MCF 10A (cell line): ENCODE data around the gene G3BP1. TPM values are rescaled to one million over a fixed set of nuclear protein-coding genes. Genes with fewer than 3 reads are reported as not detected.
A peak's percentile ranks its signal among the peaks of the same experiment; 100 is the strongest.
"Not testable (repeated sequence)": the region's sequence is repeated elsewhere in the genome, so short reads cannot be mapped to it uniquely, and the experiment has no call there.

ENCODE experiments used
- BruUV-seq: library from RNA; stranded (reverse); fragments of 400-500 nt; replicated peaks from 2 replicates; lab custom pipeline; 2021; lab: Mats Ljungman, UMichigan
- CTCF ChIA-PET: fragments of 300-600 bp; sonication (Branson Sonifier 250); formaldehyde crosslinking; extraction: SDS; loops from one replicate; lab custom pipeline; 2021; ENCODE audit warnings: antibody characterized with exemption, inconsistent platforms; lab: Yijun Ruan, JAX
- POLR2A ChIA-PET: fragments of 300-600, 350-650 bp; sonication (Branson Sonifier 250); formaldehyde crosslinking; extraction: SDS; loops from one replicate; lab custom pipeline; 2020; ENCODE audit warnings: antibody characterized with exemption, inconsistent platforms; lab: Yijun Ruan, JAX
- DNase-seq: peaks from one replicate; pipeline ENCODE4 v3.0.0-alpha.2; 2018; ENCODE audit not compliant: unreplicated experiment
- H3K27ac Mint-ChIP-seq: one replicate; pipeline ENCODE4 v1.8.0; 2022; ENCODE audit warnings: mild to moderate bottlenecking, low read depth, mixed read lengths; ENCODE audit not compliant: unreplicated experiment
- H3K27me3 Mint-ChIP-seq: one replicate; pipeline ENCODE4 v1.8.0; 2022; ENCODE audit warnings: mixed read lengths; ENCODE audit not compliant: insufficient read depth, unreplicated experiment
- H3K36me3 Mint-ChIP-seq: one replicate; pipeline ENCODE4 v1.8.0; 2022; ENCODE audit warnings: mild to moderate bottlenecking, moderate library complexity, mixed read lengths; ENCODE audit not compliant: insufficient read depth, unreplicated experiment
- H3K4me1 Mint-ChIP-seq: one replicate; pipeline ENCODE4 v1.8.0; 2022; ENCODE audit warnings: mixed read lengths; ENCODE audit not compliant: insufficient read depth, unreplicated experiment
- H3K4me3 Mint-ChIP-seq: one replicate; pipeline ENCODE4 v1.8.0; 2022; ENCODE audit warnings: mild to moderate bottlenecking, moderate library complexity, mixed read lengths; ENCODE audit not compliant: unreplicated experiment
- H3K9me3 Mint-ChIP-seq: one replicate; pipeline ENCODE4 v1.8.0; 2022; ENCODE audit warnings: mixed read lengths; ENCODE audit not compliant: unreplicated experiment
- CTCF ChIP-seq: fragments of 200-600 bp; IDR thresholded peaks from one replicate; pipeline ENCODE4 v1.8.0; 2022; ENCODE audit warnings: antibody characterized with exemption, mild to moderate bottlenecking; ENCODE audit not compliant: unreplicated experiment
- intact Hi-C: fragments of 100-400 bp; cut with micrococcal nuclease; formaldehyde crosslinking; loops from 2 replicates; pipeline ENCODE4 v1.14.1; 2022
- total RNA-seq: library from RNA; stranded (reverse); gene quantifications from 2 replicates; pipeline ENCODE4 v1.2.3, GENCODE V29; 2022

G3BP1 gene
- total RNA-seq, 1 experiment from 2014 or later, result 279 TPM

- no TSS peak for BruUV-seq
- no peak for TF ChIP-seq CTCF
- intact Hi-C loops, result no loop called here
- Mint-ChIP-seq H3K27me3 (no peaks in the 10 kb centered on the region), H3K36me3 (peaks cover 65% of the 10 kb centered on the region), H3K4me1 (peaks cover 63% of the 10 kb centered on the region), H3K9me3 (no peaks in the 10 kb centered on the region), H3K4me3 (no peak overlapping the region), H3K27ac (no peak overlapping the region)
- ChIA-PET CTCF (interaction anchor here (0.8 to 1.4 kb wide), 3 partner anchors 9 to 31 kb away, joined by 3 to 4 read pairs (median 3); no protein-coding TSS in a partner anchor), POLR2A (interaction anchor here (0.7 to 1.9 kb wide), 5 partner anchors 9 to 25 kb away, joined by 3 to 28 read pairs (median 3); partner anchors contain the start of gene G3BP1)
- DNase-seq, result peak; percentile 35
These were observed 9.4 kb downstream of the G3BP1 start for GRCh38 chr5:151781201-151781600.

GRCh38 chr5:151783664-151784063, 11.9 kb downstream of the G3BP1 start:
- intact Hi-C loops, H3K27me3 Mint-ChIP-seq, BruUV-seq, DNase-seq, H3K27ac Mint-ChIP-seq, H3K9me3 Mint-ChIP-seq, H3K4me3 Mint-ChIP-seq: not testable (repeated sequence)
- Mint-ChIP-seq H3K36me3 (peaks cover 63% of the 10 kb centered on the region), H3K4me1 (peaks cover 50% of the 10 kb centered on the region)
- ChIA-PET POLR2A (interaction anchor here (0.9 to 5.4 kb wide), 3 partner anchors 11 to 17 kb away, joined by 3 to 77 read pairs (median 3); partner anchors contain the start of gene G3BP1), CTCF (interaction anchor here (0.6 to 1.0 kb wide), 4 partner anchors 11 to 301 kb away, joined by 3 to 4 read pairs (median 3); no protein-coding TSS in a partner anchor)

- POLR2A ChIA-PET, result interaction anchor here (1.0 to 5.4 kb wide), 3 partner anchors 11 to 15 kb away, joined by 3 to 77 read pairs (median 6); partner anchors contain the start of gene G3BP1
- BruUV-seq, result no TSS peak
- H3K4me1 Mint-ChIP-seq, result peaks cover 47% of the 10 kb centered on the region
- H3K4me3 Mint-ChIP-seq, result no peak overlapping the region
- no peak for DNase-seq
- no peak overlapping the region for H3K27ac Mint-ChIP-seq
- no peaks in the 10 kb centered on the region for H3K9me3 Mint-ChIP-seq
- no peaks in the 10 kb centered on the region for H3K27me3 Mint-ChIP-seq
- peaks cover 62% of the 10 kb centered on the region for H3K36me3 Mint-ChIP-seq
- intact Hi-C loops, result no loop called here
- CTCF ChIA-PET, result interaction anchor here (0.6 to 1.8 kb wide), 4 partner anchors 11 to 359 kb away, joined by 3 to 11 read pairs (median 4); no protein-coding TSS in a partner anchor
- no peak for TF ChIP-seq CTCF
These were observed 12.4 kb downstream of the G3BP1 start for GRCh38 chr5:151784141-151784540.

- Mint-ChIP-seq H3K36me3 (peaks cover 65% of the 10 kb centered on the region), H3K27me3 (no peaks in the 10 kb centered on the region), H3K9me3 (no peaks in the 10 kb centered on the region), H3K4me3 (no peak overlapping the region), H3K4me1 (peaks cover 26% of the 10 kb centered on the region), H3K27ac (no peak overlapping the region)
- BruUV-seq, result no TSS peak
- ChIA-PET CTCF (interaction anchor here (1.0 to 2.3 kb wide), 2 partner anchors 20 to 719 kb away, joined by 3 to 8 read pairs; no protein-coding TSS in a partner anchor), POLR2A (interaction anchor here (1.9 to 5.4 kb wide), 2 partner anchors 12 to 14 kb away, joined by 10 to 77 read pairs; partner anchors contain the start of gene G3BP1)
- intact Hi-C loops, result no loop called here
- TF ChIP-seq CTCF, result no peak
- no peak for DNase-seq
These were observed 14.7 kb downstream of the G3BP1 start for GRCh38 chr5:151786468-151786867.
